ENCODE results near the gene LASP1.

DNA sequence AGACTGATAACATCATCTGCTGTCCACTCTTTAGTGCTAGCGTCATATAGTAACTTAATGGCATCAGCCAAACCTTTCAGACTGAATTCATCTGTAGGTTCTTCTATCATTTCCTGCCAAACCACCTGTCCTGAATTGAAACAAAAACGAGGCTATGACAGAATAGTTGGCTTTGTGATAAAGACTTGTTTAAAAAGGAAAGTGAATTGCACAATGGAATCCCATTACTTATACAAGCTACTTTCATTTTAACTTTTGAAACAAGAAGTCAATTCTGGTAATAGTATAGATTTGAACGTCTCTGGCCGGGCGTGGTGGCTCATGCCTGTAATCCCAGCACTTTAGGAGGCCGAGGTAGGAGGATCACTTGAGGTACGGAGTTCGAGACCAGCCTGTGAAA lies 73.7 kb downstream of the LASP1 start:
- TF ChIP-seq CTCF (IDR thresholded peaks at IDR 0.05) (no peak), POLR2A (IDR thresholded peaks at IDR 0.05) (no peak)

All from esophagus squamous epithelium (tissue), 4 donors.